Fibroblast of villous mesenchyme (primary cell): ENCODE data around the gene PTS. TPM values are rescaled to one million over a fixed set of nuclear protein-coding genes. Genes with fewer than 3 reads are reported as not detected.
A peak's percentile ranks its signal among the peaks of the same experiment; 100 is the strongest.
"Not testable (repeated sequence)": the region's sequence is repeated elsewhere in the genome, so short reads cannot be mapped to it uniquely, and the experiment has no call there.

Experiments
- DNase-seq: peaks from one replicate; pipeline ENCODE4 v3.0.0-alpha.2; 2010; ENCODE audit warnings: low read depth
- H3K4me3 ChIP-seq: 2 replicates; pipeline ENCODE4 v1.5.1; 2011; ENCODE audit warnings: low read depth, mild to moderate bottlenecking, low read length
- CTCF ChIP-seq: IDR thresholded peaks from 2 replicates; pipeline ENCODE4 v1.5.1; 2012; ENCODE audit warnings: low read depth, mild to moderate bottlenecking, low read length; ENCODE audit not compliant: insufficient read depth
- total RNA-seq: library from RNA; depleted of rRNA; stranded (reverse); fragments of >200 nt; gene quantifications from 2 replicates; pipeline ENCODE4 v1.2.3, GENCODE V29; 2012

Gene PTS
- total RNA-seq, 1 donor = 67.8 TPM

DNA sequence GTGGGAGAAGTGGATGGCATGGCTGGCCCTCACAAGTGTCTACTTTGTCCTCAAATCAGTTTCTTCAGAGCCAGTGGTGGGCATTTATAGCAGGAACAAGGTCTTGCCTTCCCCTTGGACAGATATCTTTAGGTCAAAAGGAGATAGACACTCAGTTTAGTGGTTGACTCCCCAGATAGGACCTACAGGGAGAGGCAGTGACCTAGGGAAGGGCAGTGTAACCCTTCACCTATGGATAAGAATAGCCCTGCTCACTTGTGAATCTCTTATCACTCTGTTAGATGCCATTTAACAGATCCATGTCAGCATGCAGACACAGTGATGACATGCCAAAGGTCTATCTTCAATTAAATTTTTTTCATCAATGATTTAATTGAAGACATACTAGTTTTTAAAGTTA is 39.9 kb upstream of the PTS start:
- no peak for TF ChIP-seq CTCF
- H3K4me3 ChIP-seq = no peak overlapping the region
- no peak for DNase-seq

GRCh38 chr11:112195113-112195512 is 31.1 kb upstream of the PTS start:
- not testable (repeated sequence) for H3K4me3 ChIP-seq
- DNase-seq = peak; percentile 57

DNA sequence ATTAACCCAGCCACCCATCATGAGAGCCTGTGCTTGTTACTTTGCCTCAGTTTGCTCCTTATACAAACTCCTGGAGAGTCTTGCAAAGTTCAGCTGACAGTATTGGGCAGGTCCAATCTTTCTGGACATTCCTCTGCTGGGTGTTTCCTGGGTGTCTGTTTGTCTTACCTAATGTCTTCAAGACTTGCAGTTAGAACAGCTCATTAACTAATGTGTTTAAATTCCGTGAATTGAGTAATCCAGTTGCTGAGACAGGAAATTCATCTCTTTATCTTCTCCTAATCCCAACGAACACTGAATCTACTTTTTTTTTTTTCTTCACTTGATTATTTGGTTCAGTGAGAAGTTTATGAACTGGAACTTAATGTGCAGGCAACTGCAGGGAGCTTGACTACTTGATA is 30.3 kb upstream of the PTS start:
- peak; percentile 93 for DNase-seq
- H3K4me3 ChIP-seq = no peak overlapping the region
- TF ChIP-seq CTCF = no peak

- TF ChIP-seq CTCF = no peak
- H3K4me3 ChIP-seq = no peak overlapping the region
- no peak for DNase-seq
Measured at GRCh38 chr11:112196519-112197087, 29.6 kb upstream of the PTS start.

GRCh38 chr11:112199101-112199500 is 27.1 kb upstream of the PTS start:
- not testable (repeated sequence) for DNase-seq, H3K4me3 ChIP-seq

GRCh38 chr11:112200252-112200651 is 26.0 kb upstream of the PTS start:
- no peak overlapping the region for H3K4me3 ChIP-seq
- TF ChIP-seq CTCF = no peak
- no peak for DNase-seq

GRCh38 chr11:112206071-112206470 is 20.2 kb upstream of the PTS start:
- TF ChIP-seq CTCF = no peak
- DNase-seq = no peak
- H3K4me3 ChIP-seq = no peak overlapping the region

- H3K4me3 ChIP-seq = no peak overlapping the region
- TF ChIP-seq CTCF = no peak
Measured at GRCh38 chr11:112210890-112211289, 15.3 kb upstream of the PTS start.

More at GRCh38 chr11:112210890-112211289, 15.3 kb upstream of the PTS start:
- DNase-seq = no peak
